Activated CD4-positive, alpha-beta T cell treated with anti-CD3 and anti-CD28 coated beads, Interleukin-2, amount 50 U/mL, for 1 hour (primary cell): ENCODE measurements around the gene KCNMB2.
"Not testable (repeated sequence)": the region's sequence is repeated elsewhere in the genome, so short reads cannot be mapped to it uniquely, and the experiment has no call there.

Experiments used
- DNase-seq: peaks from one replicate; pipeline ENCODE4 v3.0.0-alpha.2; 2020

KCNMB2 gene

DNA sequence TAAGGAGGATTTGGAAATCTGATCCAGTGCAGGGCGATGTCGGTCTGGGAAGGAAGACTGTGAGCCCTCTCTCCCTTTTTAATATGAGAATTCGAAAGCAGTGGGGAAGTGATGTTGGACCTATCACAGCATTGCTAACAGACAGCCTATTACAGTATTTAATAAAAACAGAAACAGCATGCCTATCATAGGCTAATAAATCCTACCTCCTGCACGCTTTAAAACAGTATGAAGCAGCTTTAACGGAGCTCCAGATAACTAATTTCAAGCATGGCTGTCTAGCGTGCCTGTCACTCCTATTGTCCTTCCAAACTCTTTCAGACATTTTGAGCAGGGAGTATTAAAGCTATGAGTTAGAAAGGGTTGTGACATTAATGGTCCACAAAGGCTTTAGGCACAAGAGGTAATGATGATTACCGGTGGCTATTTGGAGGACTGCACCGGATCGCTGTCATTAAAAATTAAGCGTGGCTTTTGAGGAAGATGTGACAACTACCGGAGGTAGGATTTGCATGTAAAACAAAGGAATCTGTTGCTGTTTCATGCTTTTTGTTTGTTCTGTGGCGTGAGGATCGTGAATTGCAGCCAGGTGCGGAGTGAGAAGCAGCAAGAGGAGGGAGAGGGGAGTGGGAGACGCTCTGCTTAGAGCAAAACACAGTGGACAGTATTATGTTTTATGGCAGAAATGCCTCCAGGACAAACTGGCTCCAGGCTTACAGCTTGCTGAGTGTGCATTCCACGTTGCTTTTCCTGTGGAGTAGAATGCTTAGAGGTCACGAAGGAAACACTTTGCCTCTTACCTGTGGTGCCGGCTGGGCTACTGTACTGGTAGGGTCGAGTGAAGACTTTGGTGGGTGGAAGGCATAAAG is at the start of gene KCNMB2:
Gene KCNMB2 (plus strand): TSS at position 226 of the 869 bp plus-strand sequence.
- DNase-seq = no peak

DNA sequence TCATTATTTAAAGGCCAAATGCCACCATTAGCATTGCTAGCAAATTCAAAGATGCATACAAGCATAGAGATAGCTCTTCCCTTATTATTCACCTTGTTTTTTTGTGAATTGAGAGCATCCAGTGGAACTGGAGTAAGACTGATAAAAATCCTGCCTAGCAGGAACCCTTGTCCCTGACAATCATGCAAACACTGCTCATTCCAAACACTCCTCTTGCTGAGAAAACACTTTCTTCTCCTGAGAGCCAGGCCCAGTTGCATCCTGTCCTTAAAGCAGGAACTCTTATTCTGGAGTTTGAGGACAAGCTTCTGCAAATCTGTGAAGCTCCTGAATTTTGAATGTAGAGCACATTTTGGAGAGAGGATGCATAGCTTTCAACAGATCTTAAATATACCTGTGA is 49.3 kb upstream of the KCNMB2 start:
- DNase-seq = no peak

- DNase-seq = no peak
Measured at GRCh38 chr3:178487752-178488151, 48.5 kb upstream of the KCNMB2 start.

GRCh38 chr3:178491751-178492150 is 44.5 kb upstream of the KCNMB2 start:
- no peak for DNase-seq

DNA sequence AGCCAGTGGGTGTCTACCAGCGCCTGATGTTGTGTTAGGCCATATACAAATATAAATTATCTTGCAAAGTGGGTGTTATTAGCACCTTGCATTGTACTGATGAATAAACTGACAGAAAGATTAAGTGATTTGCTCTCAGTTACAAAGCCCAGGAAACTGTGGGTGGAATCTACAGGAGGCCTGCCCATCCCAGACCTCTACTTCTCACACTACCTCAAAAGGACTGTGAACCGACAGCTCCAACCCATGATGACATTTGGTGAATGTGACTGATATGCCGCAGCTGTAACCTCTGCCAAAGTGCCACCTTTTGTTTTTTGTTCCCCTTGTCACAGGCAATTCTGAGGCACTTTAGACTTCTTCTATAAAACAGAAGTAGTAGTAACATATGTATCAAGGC is 43.7 kb upstream of the KCNMB2 start:
- DNase-seq = no peak

DNA sequence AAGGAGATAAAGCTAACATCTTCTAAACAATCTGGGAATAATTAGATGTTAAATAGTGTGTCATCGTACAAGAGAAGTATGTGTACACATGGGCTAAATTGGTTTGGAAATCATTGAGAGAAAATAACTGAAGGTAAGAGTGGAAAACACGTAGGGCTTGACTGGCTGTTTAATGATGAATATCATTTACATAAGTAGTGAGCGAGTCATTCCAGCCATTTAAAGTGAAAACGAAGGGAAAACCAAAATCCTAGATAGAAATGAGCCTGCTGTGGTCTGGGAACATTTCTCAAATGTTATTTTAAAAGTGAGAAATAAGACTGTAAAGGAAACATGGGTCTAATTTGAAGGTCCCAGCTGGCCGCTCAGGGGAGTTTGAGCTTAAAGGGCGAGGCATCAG is 41.9 kb upstream of the KCNMB2 start:
- no peak for DNase-seq

DNA sequence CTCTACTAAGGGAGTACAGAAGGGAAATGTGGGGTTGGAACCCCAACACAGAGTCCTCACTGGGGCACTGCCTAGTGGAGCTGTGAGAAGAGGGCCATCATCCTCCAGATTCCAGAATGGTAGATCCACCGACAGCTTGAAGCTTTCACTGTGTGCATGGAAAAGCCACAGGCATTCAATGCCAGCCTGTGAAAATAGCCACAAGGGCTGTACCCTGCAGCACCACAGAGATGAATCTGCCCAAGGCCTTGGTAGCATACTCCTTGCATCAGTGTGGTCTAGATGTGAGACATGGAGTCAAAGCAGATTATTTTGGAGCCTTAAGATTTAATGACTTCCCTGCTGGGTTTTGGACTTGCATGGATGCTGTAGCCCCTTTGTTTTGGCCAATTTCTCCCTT is 39.3 kb upstream of the KCNMB2 start:
- no peak for DNase-seq

DNA sequence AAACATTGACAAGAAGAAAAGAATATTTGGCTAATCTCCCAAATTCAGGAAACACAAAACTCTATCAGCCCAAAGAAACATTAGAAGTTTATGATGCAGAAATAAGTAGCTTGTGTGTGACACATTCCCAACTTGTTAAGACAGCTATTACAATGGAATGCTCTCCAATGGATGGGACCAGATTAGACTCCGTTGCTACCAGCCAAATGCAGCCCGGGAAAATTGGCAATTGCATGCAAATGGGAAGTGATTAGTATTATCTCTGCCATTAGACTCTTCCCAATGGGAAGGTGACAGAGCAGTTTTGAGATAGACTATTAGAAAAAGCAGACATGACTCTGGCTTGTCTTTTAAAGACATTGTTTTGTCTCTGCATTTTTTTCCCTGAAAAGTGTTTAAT is 37.4 kb upstream of the KCNMB2 start:
- DNase-seq = no peak

DNA sequence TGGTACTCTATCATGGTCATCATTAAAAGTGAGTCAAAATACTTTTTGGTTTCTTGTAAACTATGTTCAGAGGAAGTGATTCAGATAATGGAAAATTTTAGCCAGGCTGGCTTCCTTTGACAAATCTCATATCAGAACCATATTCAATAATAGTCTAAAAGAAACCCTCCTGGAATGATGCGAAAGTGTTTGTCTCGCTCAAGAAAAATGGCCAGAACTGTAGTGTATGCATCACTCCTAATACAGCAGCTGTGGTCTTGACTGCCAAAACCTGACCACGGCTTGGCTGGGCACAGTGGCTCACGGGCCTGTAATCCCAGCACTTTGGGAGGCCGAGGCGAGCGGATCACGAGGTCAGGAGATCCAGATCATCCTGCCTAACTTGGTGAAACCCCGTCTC is 35.6 kb upstream of the KCNMB2 start:
- DNase-seq = no peak

GRCh38 chr3:178504128-178504527 is 32.1 kb upstream of the KCNMB2 start:
- DNase-seq = no peak

DNA sequence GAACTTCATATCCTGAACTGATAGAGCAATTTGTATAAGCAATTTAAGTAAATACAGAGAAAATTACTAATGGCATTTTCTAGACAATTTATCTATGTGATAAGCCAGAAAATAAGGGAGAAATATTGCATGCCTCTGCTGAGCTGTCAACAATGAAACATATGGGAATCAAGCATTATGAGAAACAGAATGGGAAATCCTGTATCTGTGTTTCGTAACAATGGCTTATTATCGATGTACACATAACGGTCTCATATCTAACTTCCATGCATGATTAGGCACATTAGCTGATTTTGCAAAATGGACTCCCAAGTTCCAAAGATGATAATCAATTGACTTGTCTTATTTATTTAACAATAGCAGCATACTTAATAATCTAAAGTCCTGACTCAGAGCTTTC is 30.4 kb upstream of the KCNMB2 start:
- DNase-seq = no peak

GRCh38 chr3:178507507-178508442 is 28.5 kb upstream of the KCNMB2 start:
- no peak for DNase-seq

DNA sequence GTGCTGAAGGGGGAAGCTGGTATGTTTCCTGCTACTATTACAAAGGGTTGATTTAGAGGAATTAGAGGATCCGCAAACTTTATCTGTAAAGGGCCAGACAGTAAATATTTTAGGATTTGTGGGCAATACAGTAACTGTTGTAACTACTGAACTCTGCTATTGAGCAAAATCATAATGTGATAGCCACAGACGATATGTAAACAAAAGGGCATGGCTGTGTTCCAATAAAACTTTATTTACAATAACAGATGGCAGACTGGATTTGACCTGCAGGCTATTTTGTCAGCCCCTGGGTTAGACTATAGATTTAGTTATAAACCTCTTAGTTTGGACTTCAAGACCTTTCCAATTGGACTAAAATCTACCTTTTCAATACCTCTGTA is 27.8 kb upstream of the KCNMB2 start:
- DNase-seq = no peak

DNA sequence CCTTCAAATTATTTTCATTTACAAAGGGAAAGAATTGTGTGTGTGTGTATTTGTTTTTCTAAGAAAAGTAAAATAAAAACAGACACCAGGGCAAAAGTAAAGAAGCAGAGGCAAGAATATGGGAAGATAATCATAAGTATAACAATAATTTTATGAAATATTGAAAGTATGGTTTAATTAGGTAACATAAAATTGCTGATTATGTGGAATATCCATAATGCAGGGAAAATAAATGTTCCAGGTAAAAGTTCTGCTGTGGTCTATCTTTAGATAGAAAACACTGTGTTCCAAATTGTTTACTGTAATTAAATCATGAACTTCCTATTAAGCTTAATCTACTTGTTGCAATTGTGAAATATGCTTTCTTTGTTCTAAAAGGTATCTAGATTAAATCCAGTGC is 25.7 kb upstream of the KCNMB2 start:
- DNase-seq = no peak

GRCh38 chr3:178512647-178513046 is 23.6 kb upstream of the KCNMB2 start:
- no peak for DNase-seq

DNA sequence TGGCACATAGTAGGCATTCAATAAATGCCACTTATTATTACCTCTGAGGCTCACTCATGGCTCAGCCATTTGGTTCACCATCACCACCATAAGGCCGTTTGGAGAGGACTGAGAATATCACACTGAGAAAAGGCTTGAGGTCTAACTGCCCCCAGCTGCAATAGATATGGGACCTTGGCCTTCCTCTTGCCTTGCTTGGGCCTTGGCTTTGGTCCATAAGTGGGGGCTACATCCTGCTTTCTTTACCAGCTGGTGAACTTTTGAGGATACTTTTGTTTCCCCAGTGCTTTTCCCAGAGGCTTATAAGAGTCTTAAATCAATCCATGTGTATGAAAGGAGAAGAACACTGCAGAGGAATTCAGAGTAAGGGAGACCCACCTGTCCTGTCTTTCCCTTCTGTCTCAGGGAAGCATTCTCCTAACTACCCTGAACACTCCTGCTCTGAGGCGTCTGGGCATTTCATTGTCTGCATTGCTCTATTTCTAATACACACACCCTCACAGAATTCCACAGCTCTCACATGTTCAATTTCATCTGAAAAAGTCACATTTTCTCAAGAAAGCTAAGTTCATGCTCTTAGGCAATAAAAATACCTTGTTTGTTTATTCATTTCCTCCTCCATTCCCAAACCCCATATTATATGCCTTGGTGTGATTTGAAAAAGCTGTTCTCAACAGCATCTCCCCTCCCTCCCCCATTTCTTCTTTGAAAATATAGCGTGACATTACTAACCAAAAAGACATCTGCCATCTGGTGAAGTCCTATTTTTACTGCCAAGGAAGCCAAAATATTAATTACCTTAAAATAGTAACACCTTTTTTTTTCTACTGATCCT is 22.5 kb upstream of the KCNMB2 start:
- DNase-seq = no peak

DNA sequence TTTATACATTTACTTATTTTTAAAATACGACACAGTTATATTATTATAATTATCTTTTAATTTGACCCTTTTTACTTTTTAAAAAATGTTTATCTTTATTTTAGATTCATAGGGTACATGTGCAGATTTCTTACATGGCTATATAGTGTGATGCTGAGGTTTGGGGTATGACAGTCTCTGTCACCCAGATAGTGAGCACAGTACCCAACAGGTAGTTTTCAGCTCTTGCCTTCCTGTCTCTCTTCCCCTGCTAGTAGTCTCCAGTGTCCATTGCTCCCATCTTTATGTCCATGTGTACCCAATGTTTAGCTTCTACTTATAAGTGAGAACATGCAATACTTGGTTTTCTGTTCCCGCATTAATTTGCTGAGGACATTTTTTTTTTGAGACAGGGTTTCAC is 21.8 kb upstream of the KCNMB2 start:
- DNase-seq = no peak

DNA sequence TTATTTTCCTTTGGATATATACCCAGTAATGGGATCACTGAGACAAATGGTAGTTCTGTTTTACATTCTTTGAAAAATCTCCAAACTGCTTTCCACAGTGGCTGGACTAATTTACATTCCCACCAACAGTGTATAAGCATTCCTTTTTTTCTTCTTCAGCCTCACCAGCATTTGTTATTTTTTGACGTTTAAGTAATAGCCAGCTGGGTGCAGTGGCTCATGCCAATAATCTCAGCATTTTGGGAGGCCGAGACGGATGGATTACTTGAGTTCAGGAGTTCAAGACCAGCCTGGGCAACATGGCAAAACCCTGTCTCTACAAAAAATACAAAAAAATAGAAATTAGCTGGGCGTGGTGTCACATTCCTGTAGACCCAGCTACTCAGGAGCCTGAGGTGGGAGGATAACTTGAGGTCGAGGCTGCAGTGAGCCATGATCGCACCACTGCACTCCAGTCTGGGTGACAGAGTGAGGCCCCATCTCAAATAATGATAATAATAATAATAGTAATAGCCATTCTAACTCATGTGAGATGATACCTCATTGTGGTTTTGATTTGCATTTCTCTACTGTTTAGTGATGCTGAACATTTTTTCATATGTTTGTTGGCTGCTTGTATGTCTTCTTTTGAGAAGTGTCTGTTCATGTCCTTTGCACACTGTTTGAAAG is 21.0 kb upstream of the KCNMB2 start:
- not testable (repeated sequence) for DNase-seq

GRCh38 chr3:178517665-178518334 is 18.4 kb upstream of the KCNMB2 start:
- no peak for DNase-seq

- DNase-seq = no peak
Measured at GRCh38 chr3:178518660-178519396, 17.4 kb upstream of the KCNMB2 start.

GRCh38 chr3:178519701-178520100 is 16.5 kb upstream of the KCNMB2 start:
- DNase-seq = no peak
